WTC11 (cell line): Measurements from ENCODE around the gene GHRHR.

Source experiments
- AFF4 ChIP-seq: sonication (generic); formaldehyde crosslinking; IDR thresholded peaks from 2 replicates; pipeline ENCODE4 v1.8.1; 2023; ENCODE audit warnings: mild to moderate bottlenecking, missing genetic modification reagents, borderline replicate concordance
- CTCF ChIP-seq: fragments of 200-600 bp; IDR thresholded peaks from 2 replicates; pipeline ENCODE4 v1.8.0; 2022; ENCODE audit warnings: antibody characterized with exemption
- MLX ChIP-seq: sonication (generic); formaldehyde crosslinking; IDR thresholded peaks from 2 replicates; pipeline ENCODE4 v1.8.1; 2023; ENCODE audit warnings: mild to moderate bottlenecking, missing genetic modification reagents, moderate library complexity
- RELA ChIP-seq: sonication (generic); formaldehyde crosslinking; IDR thresholded peaks from 2 replicates; pipeline ENCODE4 v1.8.1; 2022; ENCODE audit warnings: missing genetic modification reagents, mild to moderate bottlenecking, borderline replicate concordance
- SP1 ChIP-seq: sonication (generic); formaldehyde crosslinking; conservative IDR thresholded peaks from 2 replicates; pipeline ENCODE4 v1.8.1; 2022; ENCODE audit warnings: missing genetic modification reagents
- TEAD4 ChIP-seq: sonication (generic); formaldehyde crosslinking; IDR thresholded peaks from 2 replicates; pipeline ENCODE4 v1.8.0; 2022; ENCODE audit warnings: mild to moderate bottlenecking, missing genetic modification reagents
- ZNF423 ChIP-seq: fragments of 250-450 bp; sonication (Bioruptor Pico); IDR thresholded peaks from 2 replicates; pipeline ENCODE4 v2.1.2; 2022; ENCODE audit warnings: mild to moderate bottlenecking, moderate library complexity
- ZNF512 ChIP-seq: sonication (generic); formaldehyde crosslinking; IDR thresholded peaks from 2 replicates; pipeline ENCODE4 v1.8.1; 2022; ENCODE audit warnings: missing genetic modification reagents, borderline replicate concordance

GRCh38 chr7:30935569-30935877 lies 28.2 kb upstream of the GHRHR start:
- TF ChIP-seq AFF4 (no peak), MLX (CRISPR knock-in tag) (no peak), ZNF423 (no peak), ZNF512 (CRISPR knock-in tag) (no peak), CTCF (no peak), RELA (CRISPR knock-in tag) (no peak), SP1 (no peak), TEAD4 (CRISPR knock-in tag) (no peak)
